NCI-H226 (cell line): ENCODE results near the gene LKAAEAR1.

Experiments used
- DNase-seq: peaks from one replicate; pipeline ENCODE4 v3.0.0-alpha.2; 2015

Gene LKAAEAR1

GRCh38 chr20:64035933-64036345 lies 48.3 kb downstream of the LKAAEAR1 start, which contains the start of gene C20orf204:
TSS of gene C20orf204 (plus strand) at chr20:64036182. CDS start at chr20:64036324, 142 bp downstream.
- DNase-seq = no peak

DNA sequence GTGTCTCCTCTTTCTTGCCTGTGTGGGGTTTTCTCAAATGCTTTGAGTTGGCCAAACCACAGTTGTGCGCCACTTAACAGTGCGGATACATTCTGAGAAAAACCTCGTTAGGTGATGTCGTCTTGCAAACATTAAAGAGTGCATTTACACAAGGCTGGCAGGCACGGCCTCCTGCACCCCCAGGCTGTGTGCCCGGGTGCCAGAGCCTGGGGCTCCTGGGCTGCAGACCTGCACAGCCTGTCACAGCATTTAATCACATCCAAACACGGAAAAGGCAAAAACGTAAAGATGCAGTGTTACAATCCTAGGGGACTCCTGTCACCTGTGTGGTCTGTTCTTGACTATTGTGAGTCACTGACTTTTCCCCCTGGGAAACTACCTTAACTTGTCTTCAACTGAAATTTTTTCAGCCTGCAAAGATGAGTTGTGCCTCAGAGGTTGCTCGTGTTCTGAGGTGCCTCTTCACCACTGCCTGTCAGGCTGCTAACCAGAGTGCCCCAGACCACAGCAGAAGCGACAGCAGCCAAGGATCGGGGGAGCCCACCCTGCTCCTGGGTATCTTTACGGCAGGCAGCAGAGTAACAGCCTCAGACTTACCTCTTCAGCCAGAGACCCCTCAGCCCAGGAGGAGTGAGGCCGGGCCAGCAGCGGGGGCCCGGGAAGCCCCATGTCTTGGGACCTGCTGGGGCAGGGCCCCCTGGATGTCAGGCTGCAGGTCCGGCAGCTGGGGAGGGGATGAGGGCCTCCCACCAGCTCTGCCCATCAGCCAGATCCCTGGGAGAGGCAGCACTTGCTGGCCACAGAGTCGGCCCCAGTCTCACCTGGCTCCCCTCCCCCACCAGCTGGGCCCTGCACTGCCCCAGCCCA lies 48.9 kb downstream of the LKAAEAR1 start:
- DNase-seq = no peak

GRCh38 chr20:64033981-64034493 lies 50.2 kb downstream of the LKAAEAR1 start:
- DNase-seq = no peak
